NCI-H187 (cell line): ENCODE data around the gene PARP16.
"Not testable (repeated sequence)": the region's sequence is repeated elsewhere in the genome, so short reads cannot be mapped to it uniquely, and the experiment has no call there.

Experiments used
- DNase-seq, 2 experiments: peaks; one replicate each; lab custom pipeline; 2025; lab: John Stamatoyannopoulos, UW

The PARP16 gene

GRCh38 chr15:65233696-65234095, 53.0 kb downstream of the PARP16 start:
- DNase-seq = no peak

GRCh38 chr15:65232520-65232919, 54.2 kb downstream of the PARP16 start:
- DNase-seq = no peak

- no peak for DNase-seq
Observed at GRCh38 chr15:65231306-65231705, 55.4 kb downstream of the PARP16 start.

GRCh38 chr15:65226901-65227300, 59.8 kb downstream of the PARP16 start:
- not testable (repeated sequence) for DNase-seq

GRCh38 chr15:65226221-65226620, 60.5 kb downstream of the PARP16 start:
- no peak for DNase-seq

GRCh38 chr15:65223996-65224395, 62.7 kb downstream of the PARP16 start:
- no peak for DNase-seq

GRCh38 chr15:65222891-65223290, 63.8 kb downstream of the PARP16 start:
- DNase-seq = no peak

GRCh38 chr15:65221697-65222096, 65.0 kb downstream of the PARP16 start:
- DNase-seq = no peak

- DNase-seq = no peak
Observed at GRCh38 chr15:65219137-65219536, 67.5 kb downstream of the PARP16 start.

GRCh38 chr15:65217526-65218482, 68.9 kb downstream of the PARP16 start:
- DNase-seq = no peak

GRCh38 chr15:65215496-65215895, 71.2 kb downstream of the PARP16 start:
- no peak for DNase-seq

- DNase-seq = no peak
Observed at GRCh38 chr15:65214010-65214409, 72.7 kb downstream of the PARP16 start.

GRCh38 chr15:65213241-65213640, 73.4 kb downstream of the PARP16 start:
- DNase-seq = no peak

GRCh38 chr15:65212097-65212496, 74.6 kb downstream of the PARP16 start:
- no peak for DNase-seq

- DNase-seq = no peak
Observed at GRCh38 chr15:65211482-65211982, 75.2 kb downstream of the PARP16 start.

- DNase-seq = no peak
Observed at GRCh38 chr15:65210770-65211481, 75.8 kb downstream of the PARP16 start, which contains the start of gene CILP. Gene CILP, minus strand, starts transcription at chr15:65211473. Its CDS starts 1,718 bp downstream, at chr15:65209755.

GRCh38 chr15:65209701-65210643, 76.7 kb downstream of the PARP16 start:
- DNase-seq = no peak

GRCh38 chr15:65208647-65209046, 78.0 kb downstream of the PARP16 start:
- DNase-seq = no peak
